ENCODE data around the gene OGDH.

DNA sequence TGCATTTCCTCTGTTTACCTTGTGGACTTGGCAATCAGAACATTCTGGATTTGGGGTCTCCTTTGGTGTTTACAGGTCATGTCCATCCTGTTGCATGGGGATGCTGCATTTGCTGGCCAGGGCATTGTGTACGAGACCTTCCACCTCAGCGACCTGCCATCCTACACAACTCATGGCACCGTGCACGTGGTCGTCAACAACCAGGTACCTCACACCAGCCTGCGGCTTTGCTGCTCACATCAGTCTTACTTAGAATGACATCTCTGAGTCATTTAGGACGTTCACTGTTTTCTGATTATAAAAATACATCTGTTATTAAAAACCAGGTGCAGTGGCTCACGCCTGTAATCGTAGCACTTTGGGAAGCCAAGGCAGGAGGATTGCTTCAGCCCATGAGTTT lies 75.2 kb downstream of the OGDH start:
- TF ChIP-seq POLR2A (IDR thresholded peaks at IDR 0.05) (no peak), POLR2AphosphoS5 (IDR thresholded peaks at IDR 0.05) (no peak), EP300 (IDR thresholded peaks at IDR 0.05) (no peak)
- TF ChIP-seq, protein P1, sequence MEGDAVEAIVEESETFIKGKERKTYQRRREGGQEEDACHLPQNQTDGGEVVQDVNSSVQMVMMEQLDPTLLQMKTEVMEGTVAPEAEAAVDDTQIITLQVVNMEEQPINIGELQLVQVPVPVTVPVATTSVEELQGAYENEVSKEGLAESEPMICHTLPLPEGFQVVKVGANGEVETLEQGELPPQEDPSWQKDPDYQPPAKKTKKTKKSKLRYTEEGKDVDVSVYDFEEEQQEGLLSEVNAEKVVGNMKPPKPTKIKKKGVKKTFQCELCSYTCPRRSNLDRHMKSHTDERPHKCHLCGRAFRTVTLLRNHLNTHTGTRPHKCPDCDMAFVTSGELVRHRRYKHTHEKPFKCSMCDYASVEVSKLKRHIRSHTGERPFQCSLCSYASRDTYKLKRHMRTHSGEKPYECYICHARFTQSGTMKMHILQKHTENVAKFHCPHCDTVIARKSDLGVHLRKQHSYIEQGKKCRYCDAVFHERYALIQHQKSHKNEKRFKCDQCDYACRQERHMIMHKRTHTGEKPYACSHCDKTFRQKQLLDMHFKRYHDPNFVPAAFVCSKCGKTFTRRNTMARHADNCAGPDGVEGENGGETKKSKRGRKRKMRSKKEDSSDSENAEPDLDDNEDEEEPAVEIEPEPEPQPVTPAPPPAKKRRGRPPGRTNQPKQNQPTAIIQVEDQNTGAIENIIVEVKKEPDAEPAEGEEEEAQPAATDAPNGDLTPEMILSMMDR (IDR thresholded peaks at IDR 0.05), result no peak

Measured in suprapubic skin (tissue), 4 donors.